Loucy (cell line): ENCODE data around the gene PCGF2.

Experiments used
- H2AFZ ChIP-seq: fragments of 200-600 bp; sonication (generic); 2 replicates; pipeline ENCODE4 v1.6.0; 2016; ENCODE audit warnings: antibody characterized with exemption, mild to moderate bottlenecking, low read length, moderate library complexity
- H3F3A ChIP-seq: fragments of 200-600 bp; 2 replicates; pipeline ENCODE4 v1.6.0; 2016; ENCODE audit warnings: antibody characterized with exemption, low read depth, mild to moderate bottlenecking
- H3K27me3 ChIP-seq: fragments of 200-600 bp; sonication (generic); 2 replicates; pipeline ENCODE4 v1.6.1; 2014; ENCODE audit warnings: low read length, mild to moderate bottlenecking; ENCODE audit not compliant: insufficient read depth, poor library complexity, severe bottlenecking
- H3K36me3 ChIP-seq: fragments of 200-600 bp; sonication (generic); 2 replicates; pipeline ENCODE4 v1.6.1; 2016; ENCODE audit warnings: low read length; ENCODE audit not compliant: insufficient read depth
- H3K4me1 ChIP-seq: fragments of 200-600 bp; sonication (generic); 2 replicates; pipeline ENCODE4 v1.5.1; 2014; ENCODE audit warnings: low read length, mild to moderate bottlenecking; ENCODE audit not compliant: insufficient read depth, poor library complexity, severe bottlenecking
- H3K4me2 ChIP-seq: fragments of 200-600 bp; sonication (generic); 2 replicates; pipeline ENCODE4 v1.6.0; 2014; ENCODE audit warnings: antibody characterized with exemption, low read length, low read depth, mild to moderate bottlenecking; ENCODE audit not compliant: poor library complexity, severe bottlenecking
- H3K4me3 ChIP-seq: fragments of 200-600 bp; sonication (generic); 2 replicates; pipeline ENCODE4 v1.5.1; 2014; ENCODE audit warnings: low read length, mild to moderate bottlenecking, mixed read lengths; ENCODE audit not compliant: poor library complexity, severe bottlenecking
- H3K79me2 ChIP-seq: fragments of 200-600 bp; sonication (generic); 2 replicates; pipeline ENCODE4 v1.6.1; 2014; ENCODE audit warnings: low read length; ENCODE audit not compliant: insufficient read depth
- H3K9ac ChIP-seq: fragments of 200-600 bp; sonication (generic); 2 replicates; pipeline ENCODE4 v1.6.0; 2014; ENCODE audit warnings: mild to moderate bottlenecking, low read depth, low read length, moderate library complexity; ENCODE audit not compliant: poor library complexity, severe bottlenecking
- H3K9me2 ChIP-seq: fragments of 200-600 bp; sonication (generic); replicated peaks from 2 replicates; pipeline ENCODE4 v1.6.1; 2016; ENCODE audit warnings: low read depth, low read length, mixed read lengths
- H3K9me3 ChIP-seq: fragments of 200-600 bp; sonication (generic); 2 replicates; pipeline ENCODE4 v1.6.1; 2014; ENCODE audit warnings: mild to moderate bottlenecking, antibody characterized with exemption, low read length, low read depth; ENCODE audit not compliant: insufficient read depth
- H4K20me1 ChIP-seq: fragments of 200-600 bp; sonication (generic); 2 replicates; pipeline ENCODE4 v1.6.0; 2014; ENCODE audit warnings: antibody characterized with exemption, low read length, mild to moderate bottlenecking; ENCODE audit not compliant: insufficient read depth, poor library complexity, severe bottlenecking
- CTCF ChIP-seq: fragments of 200-600 bp; sonication (generic); conservative IDR thresholded peaks from 2 replicates; pipeline ENCODE4 v1.5.1; 2014; ENCODE audit warnings: mild to moderate bottlenecking, antibody characterized with exemption, low read length
- EZH2phosphoT487 ChIP-seq: fragments of 200-600 bp; IDR thresholded peaks from 2 replicates; pipeline ENCODE4 v1.6.1; 2018; ENCODE audit warnings: antibody characterized with exemption, mild to moderate bottlenecking, moderate library complexity, borderline replicate concordance

The PCGF2 gene

GRCh38 chr17:38768417-38768816 lies 20.3 kb upstream of the PCGF2 start:
- H3K79me2 ChIP-seq: no peaks in the 10 kb centered on the region
- TF ChIP-seq EZH2phosphoT487 (no peak), CTCF (no peak)
- H3K9me3 ChIP-seq: no peaks in the 10 kb centered on the region
- H3K4me1 ChIP-seq: no peaks in the 10 kb centered on the region
- peaks cover 89% of the 10 kb centered on the region; the same call in 1 of the 2 replicates for H3K36me3 ChIP-seq
- no peak overlapping the region for H2AFZ ChIP-seq
- H3F3A ChIP-seq: no peaks in the 10 kb centered on the region; the same call in 1 of the 2 replicates
- H3K27me3 ChIP-seq: no peaks in the 10 kb centered on the region
- H3K9me2 ChIP-seq: no peaks in the 10 kb centered on the region
- H3K4me3 ChIP-seq: no peak overlapping the region
- H3K9ac ChIP-seq: no peak overlapping the region
- no peak overlapping the region for H3K4me2 ChIP-seq
- H4K20me1 ChIP-seq: no peaks in the 10 kb centered on the region

- Histone ChIP-seq H3K9me3 (no peaks in the 10 kb centered on the region), H2AFZ (no peak overlapping the region), H3K36me3 (peaks cover 89% of the 10 kb centered on the region; the same call in 1 of the 2 replicates), H3K27me3 (no peaks in the 10 kb centered on the region), H3K4me2 (no peak overlapping the region), H3K79me2 (no peaks in the 10 kb centered on the region), H3K4me1 (no peaks in the 10 kb centered on the region), H3K9me2 (no peaks in the 10 kb centered on the region), H4K20me1 (no peaks in the 10 kb centered on the region), H3F3A (no peaks in the 10 kb centered on the region), H3K4me3 (no peak overlapping the region), H3K9ac (no peak overlapping the region)
- no peak for TF ChIP-seq CTCF
Measured at GRCh38 chr17:38766341-38766740, 18.2 kb upstream of the PCGF2 start.

GRCh38 chr17:38762231-38762630 lies 14.1 kb upstream of the PCGF2 start:
- Histone ChIP-seq H3K4me1 (no peaks in the 10 kb centered on the region), H2AFZ (no peak overlapping the region), H3K4me3 (no peak overlapping the region), H3K79me2 (0 out of 2 replicates have a peak, but pooled peaks cover 3% of the 10 kb centered on the region), H3K4me2 (no peak overlapping the region), H3K9me2 (no peaks in the 10 kb centered on the region), H3F3A (no peaks in the 10 kb centered on the region), H4K20me1 (no peaks in the 10 kb centered on the region), H3K36me3 (peaks cover 68% of the 10 kb centered on the region; the same call in 1 of the 2 replicates), H3K9ac (no peak overlapping the region), H3K9me3 (no peaks in the 10 kb centered on the region), H3K27me3 (no peaks in the 10 kb centered on the region)
- TF ChIP-seq CTCF (no peak), EZH2phosphoT487 (no peak)
